ENCODE data around the gene LMF1. TPM values are rescaled to one million over a fixed set of nuclear protein-coding genes. Genes with fewer than 3 reads are reported as not detected.

Gene LMF1
- total RNA-seq, 4 donors from 2014 or later, result 14.9 to 33.7 (median 27.1) TPM

DNA sequence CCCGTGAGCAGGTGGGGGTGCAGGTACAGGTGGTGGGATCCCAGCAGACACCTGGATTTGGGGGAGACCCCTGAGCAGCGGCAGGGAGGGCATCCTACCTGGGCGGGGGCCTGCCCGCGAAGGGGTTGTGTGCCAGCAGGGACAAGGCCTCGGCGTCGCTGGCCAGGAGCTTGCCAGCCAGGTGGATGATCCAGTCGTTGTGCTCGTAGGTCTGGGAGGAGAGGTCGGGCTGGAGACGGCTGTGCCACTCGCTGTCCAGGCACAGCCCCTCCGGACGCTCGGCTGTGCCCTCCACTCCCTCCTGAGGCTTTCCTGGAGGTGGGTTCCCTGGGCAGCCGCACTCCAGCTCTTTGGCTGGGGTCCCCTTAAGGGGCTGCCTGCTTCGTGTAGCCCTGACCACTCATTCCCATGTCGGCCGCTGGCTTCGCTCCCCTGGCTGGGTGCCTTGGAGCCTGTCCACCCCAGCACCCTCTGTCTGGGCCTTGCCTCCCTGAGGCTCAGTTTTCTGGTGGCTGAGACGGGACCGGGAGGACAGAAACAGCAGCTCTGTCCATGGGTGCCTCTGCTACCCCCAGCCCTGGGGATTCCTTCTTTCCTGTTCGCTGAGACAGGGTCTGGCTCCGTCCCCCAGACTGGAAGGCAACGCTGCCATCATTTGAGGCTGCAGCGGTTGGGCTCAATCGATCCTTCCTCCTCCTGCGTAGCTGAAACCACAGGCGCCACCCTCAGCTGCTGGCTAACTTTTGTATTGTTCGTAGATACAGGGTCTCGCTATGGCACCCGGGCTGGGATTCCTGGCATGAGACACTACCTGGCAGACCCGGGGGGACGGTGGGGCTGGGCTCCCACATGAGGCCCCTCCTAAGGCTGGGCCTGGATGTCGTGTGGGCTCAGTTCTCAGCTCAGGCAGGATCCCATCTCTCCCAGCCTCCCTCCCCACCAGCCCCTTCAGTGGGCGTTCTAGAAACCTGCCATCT, 101.7 kb downstream of the LMF1 start:
- DNase-seq (ENCODE audit: low spot score) (no peak), ATAC-seq (ENCODE audit: low FRiP score) (no peak)
- no peak for TF ChIP-seq CTCF (IDR thresholded peaks at IDR 0.05)

GRCh38 chr16:868386-868755, 102.4 kb downstream of the LMF1 start:
- no peak for TF ChIP-seq CTCF (IDR thresholded peaks at IDR 0.05)
- ATAC-seq (ENCODE audit: low FRiP score) (no peak), DNase-seq (ENCODE audit: low spot score) (no peak)

DNA sequence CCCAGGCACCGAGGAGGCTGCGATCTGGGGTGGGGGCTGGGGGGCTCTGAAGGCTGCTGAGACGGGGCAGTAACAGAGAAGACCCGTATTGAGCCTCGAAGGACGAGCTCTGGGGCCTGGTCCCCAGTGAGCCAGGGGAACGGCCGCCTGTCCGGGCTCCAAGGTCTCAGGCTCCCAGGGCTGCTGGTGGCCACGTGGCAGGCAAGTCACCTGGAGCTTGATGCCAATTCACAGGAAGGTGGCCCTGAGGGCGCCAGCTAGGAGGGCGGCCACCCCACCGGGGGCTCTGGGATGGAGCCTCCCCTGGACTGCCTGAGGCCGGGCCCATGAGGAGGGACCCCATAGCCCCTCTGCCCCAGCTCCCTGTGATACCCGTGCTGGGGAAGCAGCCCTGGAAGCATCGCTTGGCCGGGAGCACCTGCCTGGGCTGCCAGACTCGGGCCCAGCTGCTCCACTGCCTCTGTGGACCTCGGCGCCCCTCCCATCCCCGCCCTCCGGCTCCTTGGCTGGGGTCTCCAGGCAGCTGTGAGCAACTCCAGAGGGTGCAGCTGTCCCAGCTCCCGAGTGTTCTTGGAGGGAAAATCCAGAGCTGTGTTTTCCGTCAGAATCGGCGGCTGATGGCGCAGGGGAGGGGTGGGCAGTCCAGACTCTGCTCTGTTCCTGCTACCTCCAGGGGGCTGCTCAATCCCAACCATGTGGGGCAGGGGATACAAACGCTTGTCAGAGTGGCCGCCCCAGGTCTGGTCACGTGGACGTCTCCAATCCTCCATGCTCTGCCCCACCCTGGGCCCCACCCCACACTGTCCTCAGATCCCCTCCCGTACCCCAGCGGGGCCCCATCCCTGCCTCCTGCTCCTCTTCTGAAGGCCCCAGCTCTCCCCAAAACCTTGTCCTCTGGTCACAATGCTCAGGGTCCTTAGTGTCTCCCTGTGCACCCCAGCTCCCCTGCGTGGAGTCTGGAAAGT, 103.1 kb downstream of the LMF1 start:
- no peak for ATAC-seq (ENCODE audit: low FRiP score)
- DNase-seq (ENCODE audit: low spot score), result no peak
- no peak for TF ChIP-seq CTCF (IDR thresholded peaks at IDR 0.05)

DNA sequence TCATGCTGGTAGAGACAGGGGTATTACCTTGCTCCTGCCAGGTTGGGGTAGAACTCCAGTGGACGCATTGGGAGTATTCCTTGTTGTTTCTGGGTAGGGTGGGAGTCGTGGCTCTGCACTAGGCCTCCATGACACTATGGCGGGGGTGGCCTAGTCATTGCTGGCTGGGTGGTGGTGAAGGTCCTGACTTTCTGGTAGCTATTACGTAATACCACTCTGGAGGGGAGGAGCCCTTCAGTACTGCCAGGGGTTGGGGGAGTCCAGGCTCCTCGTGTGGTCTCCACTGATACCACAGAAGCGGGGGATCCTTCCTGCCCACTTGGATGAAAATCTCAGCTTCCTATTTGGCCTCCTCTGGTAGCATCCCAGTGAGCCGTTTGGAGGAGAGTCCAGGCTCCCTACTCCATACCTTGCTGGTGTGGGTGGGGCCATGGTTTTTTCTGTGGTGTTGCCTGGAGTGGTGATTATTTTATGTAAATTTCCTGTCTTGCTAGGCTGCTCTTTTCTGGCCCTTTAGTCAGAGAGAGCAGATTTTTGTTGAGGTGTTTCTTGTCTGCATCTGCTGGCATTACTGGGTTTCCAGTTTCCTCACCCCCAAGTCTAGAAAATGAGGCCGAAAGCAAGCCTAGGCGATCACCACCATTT, 104.4 kb downstream of the LMF1 start:
- TF ChIP-seq CTCF (IDR thresholded peaks at IDR 0.05), result no peak
- ATAC-seq (ENCODE audit: low FRiP score), result no peak
- DNase-seq (ENCODE audit: low spot score), result no peak

GRCh38 chr16:865026-865425, 105.8 kb downstream of the LMF1 start:
- TF ChIP-seq CTCF (IDR thresholded peaks at IDR 0.05), result no peak
- DNase-seq (ENCODE audit: low spot score) (no peak), ATAC-seq (ENCODE audit: low FRiP score) (no peak)

DNA sequence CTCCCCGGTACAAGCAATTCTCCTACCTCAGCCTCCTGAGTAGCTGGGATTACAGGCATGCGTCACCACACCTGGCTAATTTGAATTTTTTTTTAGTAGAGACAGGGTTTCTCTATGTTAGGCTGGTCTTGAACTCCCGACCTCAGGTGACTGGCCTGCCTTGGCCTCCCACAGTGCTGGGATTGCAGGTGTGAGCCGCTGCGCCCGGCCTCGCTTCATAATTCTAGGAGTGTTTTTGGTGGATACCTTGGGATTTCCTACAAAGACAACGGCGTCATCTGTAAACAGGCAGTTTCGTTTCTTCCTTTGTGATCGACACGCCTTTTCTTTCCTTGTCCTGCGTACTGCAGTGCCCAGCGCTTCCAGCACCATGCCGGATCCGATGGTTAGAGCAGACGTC, 109.3 kb downstream of the LMF1 start:
- DNase-seq (ENCODE audit: low spot score), result no peak
- ATAC-seq (ENCODE audit: low FRiP score), result no peak
- no peak for TF ChIP-seq CTCF (IDR thresholded peaks at IDR 0.05)
